HG03575 (cell line): ENCODE measurements around the gene CSNK1G1.
"Not testable (repeated sequence)": the region's sequence is repeated elsewhere in the genome, so short reads cannot be mapped to it uniquely, and the experiment has no call there.

ENCODE experiments used
- ATAC-seq: cut with Tn5 transposase; IDR thresholded peaks from one replicate; pipeline ENCODE4 v1.9.1; 2021; ENCODE audit not compliant: unreplicated experiment, insufficient number of reproducible peaks, low FRiP score; ENCODE audit errors: extremely low read depth

The CSNK1G1 gene

DNA sequence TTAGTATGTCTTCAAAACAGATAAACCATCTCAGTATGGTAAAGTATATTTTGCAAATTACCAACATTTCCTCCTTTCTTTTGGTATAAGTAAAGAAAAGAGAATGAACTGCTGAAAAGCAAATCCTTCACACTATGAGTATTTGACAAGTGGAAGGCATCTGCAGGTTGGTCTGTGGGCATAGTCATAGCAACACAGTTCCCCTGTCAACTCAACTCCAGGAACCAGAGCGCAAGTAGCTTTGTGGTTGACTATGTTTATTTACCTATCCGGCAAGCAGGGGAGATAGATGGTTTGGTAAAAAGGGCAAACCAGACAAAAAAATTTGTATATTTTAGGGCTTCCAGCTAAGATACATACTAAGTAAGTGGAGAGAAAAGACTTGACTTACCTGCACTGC is 104.9 kb downstream of the CSNK1G1 start:
- no peak for ATAC-seq

DNA sequence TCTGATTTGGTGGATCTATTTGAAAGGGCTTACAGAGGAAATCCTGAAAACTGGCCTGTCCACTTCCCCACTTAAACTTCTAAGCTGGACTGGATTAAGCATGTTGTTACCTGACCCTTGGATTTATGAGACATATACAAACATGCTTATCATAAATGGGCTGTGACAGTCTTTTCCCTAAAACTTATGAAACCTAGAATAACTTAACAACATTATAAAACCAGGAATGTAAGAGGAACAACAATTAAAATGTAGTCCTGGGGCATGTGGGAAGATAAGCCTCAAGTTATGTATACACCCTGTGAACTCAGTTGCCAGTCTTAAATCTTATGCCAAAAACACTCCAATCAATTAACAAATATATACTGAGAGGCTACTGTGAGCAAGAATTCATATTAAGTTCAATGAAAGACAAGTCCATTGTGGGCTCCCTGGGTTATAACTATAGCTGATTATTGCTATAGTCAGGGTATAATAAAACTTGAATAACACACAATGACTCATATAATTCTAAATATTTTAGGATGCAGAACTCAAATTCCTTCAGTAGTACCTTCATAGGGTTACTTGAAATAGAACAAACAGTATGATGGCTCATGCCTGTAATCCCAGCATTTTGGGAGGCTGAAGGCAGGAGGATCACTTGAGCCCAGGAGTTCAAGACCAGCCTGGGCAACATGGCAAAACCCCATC is 105.9 kb downstream of the CSNK1G1 start:
- ATAC-seq, result no peak

- ATAC-seq, result no peak
These were observed 106.6 kb downstream of the CSNK1G1 start for GRCh38 chr15:64249406-64249805.

GRCh38 chr15:64247906-64248541 is 107.9 kb downstream of the CSNK1G1 start:
- ATAC-seq, result no peak

DNA sequence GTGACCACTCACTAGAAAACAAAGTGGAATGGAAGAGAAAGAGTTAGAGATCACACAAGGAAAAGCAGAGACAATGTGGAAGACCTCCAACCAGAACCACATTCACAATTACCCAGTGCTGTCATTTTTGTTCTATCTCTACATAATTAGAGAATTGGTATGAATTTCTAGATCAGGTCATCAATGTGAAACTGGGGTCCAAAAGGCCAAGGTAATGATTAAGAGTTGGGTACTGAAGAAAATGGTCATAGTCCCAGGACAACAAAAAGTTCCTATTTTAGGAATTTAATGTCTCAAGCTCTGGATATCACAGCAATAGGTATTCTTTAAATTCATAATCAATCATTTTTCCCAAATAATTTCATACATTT is 108.5 kb downstream of the CSNK1G1 start:
- no peak for ATAC-seq

DNA sequence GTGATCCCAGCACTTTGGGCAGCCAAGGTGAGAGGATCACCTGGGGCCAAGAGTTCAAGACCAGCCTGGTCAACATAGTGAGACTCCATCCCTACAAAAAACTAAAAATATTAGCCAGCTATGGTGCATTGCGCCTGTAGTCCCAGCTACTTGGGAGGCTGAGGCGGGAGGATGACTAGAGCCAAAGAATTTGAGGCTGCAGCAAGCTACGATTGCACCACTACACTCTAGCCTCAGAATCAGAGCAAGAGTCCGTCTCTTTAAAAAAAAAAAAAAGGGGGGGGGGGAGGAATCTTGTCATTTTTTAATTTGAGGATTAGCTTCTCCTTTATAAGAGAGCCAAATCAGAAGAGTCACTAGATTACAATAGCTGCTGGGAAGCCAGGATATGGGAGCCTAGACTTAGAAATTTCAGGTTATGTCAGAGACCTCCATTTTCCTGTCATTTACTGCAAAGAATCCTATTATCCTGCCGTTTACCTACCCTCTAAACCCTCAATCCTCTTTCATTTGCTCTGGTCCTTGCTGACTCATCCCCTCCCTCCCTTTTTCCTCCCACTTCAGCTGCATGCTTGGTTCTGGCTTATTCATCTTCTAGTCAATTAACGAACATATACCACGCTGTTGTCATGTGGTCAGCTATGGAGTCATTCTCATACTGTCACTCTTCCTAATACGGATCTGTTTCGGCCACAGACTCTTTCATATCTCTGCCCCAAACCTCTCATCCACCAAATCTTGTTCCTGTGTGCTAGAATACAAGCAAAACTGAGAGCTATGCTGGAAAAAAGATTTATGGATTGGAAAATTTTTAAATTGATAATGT is 109.4 kb downstream of the CSNK1G1 start:
- peak; percentile 59 for ATAC-seq

GRCh38 chr15:64245405-64245804 is 110.6 kb downstream of the CSNK1G1 start:
- ATAC-seq, result no peak

GRCh38 chr15:64237677-64238076 is 118.3 kb downstream of the CSNK1G1 start:
- no peak for ATAC-seq

DNA sequence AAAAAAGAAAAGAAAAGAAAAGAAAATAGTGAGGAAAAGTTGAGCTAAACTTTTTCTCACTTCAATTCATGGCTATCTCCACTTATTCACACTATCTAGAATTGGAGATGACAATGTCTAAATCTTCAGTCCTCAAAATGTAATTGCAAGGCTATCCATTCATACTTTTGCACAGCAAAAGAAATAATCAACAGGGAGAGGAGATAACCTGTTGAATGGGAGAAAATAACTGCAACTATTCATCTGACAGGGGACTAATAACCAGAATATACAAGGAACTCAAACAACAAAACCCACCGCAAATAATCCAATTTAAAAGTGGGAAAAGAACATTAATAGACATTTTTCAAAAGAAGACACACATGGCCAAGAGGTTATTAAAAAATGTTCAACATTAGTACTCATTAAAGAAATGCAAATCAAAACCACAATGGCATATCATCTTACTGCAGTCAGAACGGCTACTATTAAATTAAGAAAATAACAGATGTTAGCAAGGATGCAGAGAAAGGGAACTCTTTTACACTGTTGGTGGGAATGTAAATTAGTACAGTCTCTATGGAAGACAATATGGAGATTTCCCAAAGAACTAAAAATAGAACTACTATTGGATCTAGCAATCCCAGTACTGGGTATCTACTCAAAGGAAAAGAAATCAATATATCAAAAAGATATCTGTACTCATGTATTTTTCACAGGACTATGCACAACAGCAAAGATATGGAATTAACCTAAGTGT is 119.6 kb downstream of the CSNK1G1 start:
- ATAC-seq, result no peak

GRCh38 chr15:64235552-64235951 is 120.4 kb downstream of the CSNK1G1 start:
- no peak for ATAC-seq

GRCh38 chr15:64233299-64233698 is 122.7 kb downstream of the CSNK1G1 start:
- ATAC-seq, result no peak

- no peak for ATAC-seq
These were observed 123.6 kb downstream of the CSNK1G1 start for GRCh38 chr15:64232400-64232799.

DNA sequence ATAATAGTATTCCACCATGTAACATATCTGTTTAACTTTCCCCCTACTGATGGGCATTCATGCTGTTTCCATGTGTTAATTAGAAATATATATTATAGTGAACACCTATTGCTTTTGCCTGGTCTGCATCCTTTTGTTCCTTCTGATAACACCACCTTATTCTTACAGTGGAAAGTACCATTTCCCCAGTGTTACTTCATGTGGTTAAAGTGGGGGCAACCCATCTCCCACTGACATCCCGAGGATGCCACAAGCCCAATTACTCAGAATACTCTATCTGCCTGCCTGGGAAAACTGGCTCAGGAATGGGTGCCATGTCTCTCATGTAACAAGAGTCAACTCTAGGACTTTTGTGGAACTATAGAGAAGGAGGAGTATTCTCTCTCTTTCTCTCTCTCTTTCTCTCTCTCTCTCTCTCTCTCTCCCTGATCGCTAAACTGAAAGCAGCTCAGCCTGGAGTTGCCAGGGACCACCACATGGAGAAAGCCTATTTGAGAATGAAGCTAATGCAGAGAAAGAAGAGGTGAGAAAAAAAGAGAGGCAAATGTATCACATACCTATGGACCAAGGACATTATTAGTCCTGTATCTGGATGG is 126.7 kb downstream of the CSNK1G1 start:
- no peak for ATAC-seq

DNA sequence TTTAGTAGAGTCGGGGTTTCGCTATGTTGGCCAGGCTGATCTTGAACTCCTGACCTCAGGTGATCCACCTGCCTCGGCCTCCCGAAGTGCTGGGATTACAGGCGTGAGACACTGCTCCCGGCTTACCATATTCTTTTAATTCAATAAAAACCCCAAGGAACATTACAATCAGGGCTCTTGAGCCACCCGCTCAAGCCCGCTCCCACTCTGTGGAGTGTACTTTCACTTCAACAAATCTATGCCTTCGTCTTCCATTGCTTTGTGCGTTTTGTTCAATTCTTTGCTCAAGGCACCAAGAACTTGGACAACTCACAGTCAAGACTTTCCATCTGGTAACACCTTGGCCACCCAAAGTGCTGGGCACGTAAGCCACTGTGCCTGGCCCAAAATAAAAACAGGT is 130.2 kb downstream of the CSNK1G1 start:
- no peak for ATAC-seq

GRCh38 chr15:64224511-64224910 is 131.5 kb downstream of the CSNK1G1 start:
- ATAC-seq, result no peak

DNA sequence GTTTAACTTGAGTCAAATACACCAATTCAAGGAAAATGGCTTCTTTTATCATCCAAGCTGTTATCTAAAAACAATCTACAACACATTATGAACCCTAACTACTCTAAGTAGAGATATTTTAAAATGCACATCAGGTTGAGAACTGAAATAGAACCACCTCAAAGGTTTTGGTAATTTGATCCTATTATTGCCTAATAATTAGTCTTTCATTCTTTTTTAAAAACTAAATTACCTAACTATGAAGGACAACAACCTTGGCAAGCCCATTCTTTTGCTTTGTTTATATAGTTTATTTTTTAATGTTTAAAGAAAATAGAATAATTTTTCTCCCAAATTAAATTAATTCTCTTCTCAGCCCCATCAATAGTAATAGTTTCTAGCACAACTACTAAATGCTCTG is 132.1 kb downstream of the CSNK1G1 start:
- no peak for ATAC-seq

GRCh38 chr15:64222573-64223366 is 133.2 kb downstream of the CSNK1G1 start:
- no peak for ATAC-seq

DNA sequence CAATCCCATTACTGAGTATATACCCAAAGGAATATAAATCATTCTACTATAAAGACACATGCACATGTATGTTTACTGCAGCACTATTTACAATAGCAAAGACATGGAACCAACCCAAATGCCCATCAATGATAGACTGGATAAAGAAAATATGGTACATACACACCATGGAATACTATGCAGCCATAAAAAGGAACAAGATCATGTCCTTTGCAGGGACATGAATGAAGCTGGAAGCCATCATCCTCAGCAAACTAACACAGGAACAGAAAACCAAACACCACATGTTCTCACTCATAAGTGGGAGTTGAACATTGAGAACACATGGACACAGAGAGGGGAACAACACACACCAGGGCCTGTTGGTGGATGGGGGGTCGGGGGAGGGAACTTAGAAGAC is 134.1 kb downstream of the CSNK1G1 start:
- not testable (repeated sequence) for ATAC-seq
